Activated CD8-positive, alpha-beta memory T cell treated with anti-CD3 and anti-CD28 coated beads for 36 hours (primary cell): ENCODE results near the gene ONECUT1. TPM values are rescaled to one million over a fixed set of nuclear protein-coding genes. Genes with fewer than 3 reads are reported as not detected.

Source experiments
- CTCF ChIA-PET: fragments of 350-600 bp; sonication (Branson Sonifier 250); formaldehyde crosslinking; loops from one replicate; lab custom pipeline; 2021; ENCODE audit warnings: antibody characterized with exemption; lab: Charles Lee
- POLR2A ChIA-PET: fragments of 350-600 bp; sonication (Branson Sonifier 250); formaldehyde crosslinking; loops from one replicate; lab custom pipeline; 2021; ENCODE audit warnings: antibody characterized with exemption; lab: Charles Lee
- total RNA-seq, 2 experiments: library from RNA; stranded (reverse); gene quantifications; one replicate each; pipeline ENCODE4 v1.2.3, GENCODE V29; 2021

ONECUT1 gene
- total RNA-seq, 2 experiments from 2014 or later = not detected

GRCh38 chr15:52785672-52786406 lies 4.3 kb downstream of the ONECUT1 start:
- ChIA-PET POLR2A (no interaction called here), CTCF (no interaction called here)

DNA sequence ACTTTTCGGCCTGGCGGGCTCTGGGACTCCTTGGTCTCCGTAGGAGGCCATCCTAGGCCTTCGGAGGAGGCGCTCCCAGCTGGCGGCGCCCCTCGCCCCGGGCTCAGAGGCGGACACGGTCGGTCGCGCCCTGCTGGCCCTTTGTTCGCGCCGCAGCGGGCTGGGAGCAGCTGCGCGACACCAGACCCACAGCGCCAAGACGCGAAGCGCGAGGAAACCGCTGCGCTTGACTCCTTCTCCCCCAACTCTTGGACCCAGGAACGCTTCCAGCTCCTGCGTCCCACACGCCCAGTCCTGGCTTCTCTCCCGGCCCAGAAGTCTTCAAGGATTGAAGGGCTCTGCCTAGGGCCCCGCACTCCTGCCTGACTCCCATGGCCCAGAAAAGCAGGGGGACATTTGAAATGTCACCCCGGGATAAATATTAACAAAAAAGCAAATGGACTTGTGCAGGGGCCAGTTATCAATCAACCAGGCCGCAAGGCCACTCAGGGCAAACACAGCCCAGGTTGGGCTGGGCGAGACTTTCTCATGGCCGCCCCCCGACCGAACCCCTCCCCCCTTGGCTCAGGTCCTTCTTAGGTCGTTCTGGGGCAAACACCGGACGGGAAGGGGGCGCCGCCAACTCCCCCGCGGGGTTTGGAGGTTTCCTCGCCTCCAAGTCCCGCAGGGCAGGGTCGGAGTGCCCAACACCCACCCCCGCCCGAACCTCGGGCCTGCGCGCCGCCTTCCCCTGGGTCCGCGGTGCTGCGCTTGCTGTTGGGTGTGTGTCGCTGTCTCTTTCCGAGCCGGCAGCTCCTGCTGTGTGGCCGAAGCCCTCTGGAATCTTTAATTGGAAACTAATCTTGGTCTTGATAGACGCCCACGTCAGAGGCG lies 5.1 kb downstream of the ONECUT1 start:
- POLR2A ChIA-PET = no interaction called here
- CTCF ChIA-PET = interaction anchor here (0.6 to 1.1 kb wide), 2 partner anchors 14 to 15 kb away, joined by 3 to 4 read pairs; no protein-coding TSS in a partner anchor

- ChIA-PET CTCF (interaction anchor here (0.6 to 1.1 kb wide), 2 partner anchors 15 to 16 kb away, joined by 3 to 4 read pairs; no protein-coding TSS in a partner anchor), POLR2A (interaction anchor here (0.7 kb wide), 1 partner anchor 522 kb away, joined by 3 read pairs; no protein-coding TSS in a partner anchor)
Observed at GRCh38 chr15:52783929-52784798, 6.0 kb downstream of the ONECUT1 start.

- CTCF ChIA-PET = no interaction called here
- POLR2A ChIA-PET = no interaction called here
Observed at GRCh38 chr15:52783191-52783829, 6.8 kb downstream of the ONECUT1 start.

GRCh38 chr15:52782514-52782913 lies 7.6 kb downstream of the ONECUT1 start:
- ChIA-PET POLR2A (no interaction called here), CTCF (no interaction called here)

DNA sequence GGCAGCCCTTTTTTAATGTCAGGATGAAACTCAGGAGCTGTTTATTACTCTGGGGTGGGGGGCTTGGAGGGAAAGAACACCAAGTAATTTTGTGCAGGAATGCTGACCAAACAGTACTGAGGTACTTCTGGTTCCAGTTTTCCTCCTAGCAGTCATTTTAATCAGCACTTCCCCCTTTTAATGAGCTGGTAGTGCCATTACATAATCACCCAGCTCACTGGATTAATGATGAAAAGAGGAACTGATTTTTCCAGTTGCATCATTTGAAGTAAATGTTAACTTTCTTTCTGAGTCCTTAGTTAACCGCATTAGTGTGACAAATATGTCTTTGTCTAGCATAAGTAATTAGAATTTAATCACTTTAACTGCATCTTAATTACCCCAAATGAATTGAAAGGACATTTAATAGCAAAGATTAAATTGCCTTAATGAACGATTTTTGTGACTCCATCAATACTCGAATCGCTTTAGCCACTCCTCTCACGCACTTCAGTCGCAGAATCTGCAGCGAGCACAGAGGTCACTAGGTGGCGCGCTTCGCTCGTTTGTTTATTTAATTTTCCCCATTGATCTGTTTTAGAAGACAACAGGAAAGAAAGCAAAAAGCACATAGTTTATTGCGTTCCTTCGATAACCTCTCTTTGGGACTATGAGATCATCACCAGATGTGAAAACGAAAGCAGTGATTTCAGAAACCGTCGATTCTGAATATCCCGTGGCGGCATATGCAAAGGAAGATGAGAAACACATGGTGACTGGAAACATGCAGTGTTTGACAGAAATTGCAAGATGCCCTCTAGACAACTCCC lies 9.8 kb downstream of the ONECUT1 start:
- ChIA-PET CTCF (interaction anchor here (0.7 to 1.0 kb wide), 3 partner anchors 10 to 318 kb away, joined by 3 read pairs; partner anchors contain the start of gene ONECUT1), POLR2A (interaction anchor here (0.5 kb wide), 1 partner anchor 32 kb away, joined by 3 read pairs; no protein-coding TSS in a partner anchor)

GRCh38 chr15:52778457-52778856 lies 11.7 kb downstream of the ONECUT1 start:
- ChIA-PET POLR2A (no interaction called here), CTCF (no interaction called here)

DNA sequence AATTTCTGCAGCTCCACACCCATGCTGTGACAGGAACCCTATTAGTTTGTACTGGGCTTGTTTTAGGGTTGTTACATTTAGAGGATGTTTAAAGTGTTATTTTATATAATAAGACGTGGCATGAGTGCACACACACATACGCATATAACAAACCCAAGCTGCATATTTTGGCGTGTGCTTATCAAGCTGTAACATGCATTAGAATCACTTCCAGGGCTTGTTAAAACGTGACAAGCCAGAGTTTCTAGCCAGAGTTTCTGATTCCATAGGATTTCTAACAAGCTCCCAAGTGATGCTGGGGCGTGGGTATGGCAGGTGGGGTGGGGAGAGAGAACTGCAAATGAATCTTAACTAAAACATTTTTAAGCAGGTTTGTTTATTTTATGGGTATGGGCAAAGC lies 17.4 kb downstream of the ONECUT1 start:
- CTCF ChIA-PET = interaction anchor here (0.8 kb wide), 1 partner anchor 511 kb away, joined by 3 read pairs; no protein-coding TSS in a partner anchor

DNA sequence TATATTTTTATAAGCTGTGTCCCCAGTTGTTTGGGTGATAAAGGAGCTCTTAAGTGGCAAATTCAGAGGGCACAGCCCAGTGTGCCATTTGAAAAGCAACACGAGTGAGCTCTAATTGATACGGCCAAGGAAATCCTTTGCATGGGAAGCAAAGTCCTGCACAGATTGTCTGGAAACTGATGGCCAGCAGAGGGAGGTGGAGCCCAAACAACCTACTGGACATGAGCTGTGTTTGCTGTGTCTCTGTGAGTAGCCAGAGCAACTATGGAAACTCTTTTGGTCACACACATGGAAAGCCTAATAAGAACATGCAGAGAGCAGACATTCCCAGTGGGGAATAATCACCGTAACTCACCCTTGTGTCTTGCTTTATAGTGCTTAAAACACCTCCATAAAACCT lies 24.4 kb downstream of the ONECUT1 start:
- ChIA-PET POLR2A (no interaction called here), CTCF (no interaction called here)

More for the DNA sequence above, 17.4 kb downstream of the ONECUT1 start:
- POLR2A ChIA-PET = no interaction called here

- CTCF ChIA-PET = no interaction called here
- POLR2A ChIA-PET = no interaction called here
Observed at GRCh38 chr15:52764731-52765130, 25.4 kb downstream of the ONECUT1 start.

DNA sequence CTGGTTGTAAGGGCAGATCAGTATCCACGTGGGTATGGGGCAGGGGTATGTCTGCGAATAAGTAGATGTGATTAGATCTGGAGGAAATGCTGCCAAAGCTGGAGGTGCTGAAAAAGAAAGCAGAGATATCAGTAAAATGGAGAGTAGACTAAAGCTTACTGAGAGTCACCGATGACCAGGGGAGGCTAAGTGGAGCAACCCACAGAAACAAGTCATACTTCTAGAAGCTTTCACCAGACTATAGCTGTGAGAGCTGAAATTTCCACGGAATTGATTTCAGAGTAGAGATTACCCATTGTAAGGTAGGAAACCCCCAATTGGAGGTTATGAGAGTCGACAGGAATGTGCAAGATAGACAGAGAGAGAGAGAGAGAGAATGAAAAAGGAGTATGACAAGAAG lies 27.5 kb downstream of the ONECUT1 start:
- CTCF ChIA-PET = no interaction called here
- POLR2A ChIA-PET = no interaction called here

DNA sequence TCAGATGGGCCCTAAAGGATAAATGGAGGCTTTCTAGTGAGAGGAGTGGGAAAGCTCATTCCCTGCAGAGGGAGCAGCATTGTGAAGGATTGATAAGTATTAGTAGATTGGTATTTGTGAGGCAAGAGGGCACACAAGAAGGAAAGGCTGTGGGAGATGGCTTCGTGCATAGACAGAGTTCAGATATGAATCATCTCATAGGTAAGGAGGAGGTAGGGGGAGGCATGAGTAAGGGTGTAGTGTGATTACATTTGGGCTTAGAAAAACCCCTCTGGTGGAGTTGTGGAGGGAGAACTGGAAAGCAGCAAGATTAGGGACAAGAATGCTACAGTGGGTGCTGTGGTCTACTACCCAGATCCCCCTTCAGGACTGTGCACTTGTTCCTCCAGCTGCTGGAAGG lies 29.6 kb downstream of the ONECUT1 start:
- CTCF ChIA-PET = interaction anchor here (0.5 kb wide), 1 partner anchor 11 kb away, joined by 5 read pairs; no protein-coding TSS in a partner anchor
- POLR2A ChIA-PET = no interaction called here

DNA sequence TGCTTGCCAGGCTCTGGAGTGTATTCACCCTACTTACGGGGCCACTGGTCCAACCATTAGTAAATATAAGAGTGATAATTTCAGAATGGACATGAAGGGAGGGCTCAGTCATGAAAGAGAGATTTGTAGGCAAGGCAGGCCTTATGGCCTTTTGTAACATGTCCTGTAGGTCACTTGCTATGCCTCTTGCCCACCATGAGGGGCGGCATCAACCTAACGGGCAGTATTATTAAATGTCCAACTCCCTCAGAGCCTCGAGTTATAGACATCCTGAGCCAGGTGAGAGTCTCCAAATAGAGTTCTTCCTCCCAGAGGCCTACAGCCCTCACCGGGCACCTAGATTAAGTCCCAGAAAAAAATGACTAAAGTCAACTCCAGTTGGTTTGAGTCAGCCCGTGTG lies 30.2 kb downstream of the ONECUT1 start:
- ChIA-PET POLR2A (no interaction called here), CTCF (no interaction called here)

GRCh38 chr15:52757496-52757895 lies 32.6 kb downstream of the ONECUT1 start:
- ChIA-PET POLR2A (no interaction called here), CTCF (no interaction called here)

DNA sequence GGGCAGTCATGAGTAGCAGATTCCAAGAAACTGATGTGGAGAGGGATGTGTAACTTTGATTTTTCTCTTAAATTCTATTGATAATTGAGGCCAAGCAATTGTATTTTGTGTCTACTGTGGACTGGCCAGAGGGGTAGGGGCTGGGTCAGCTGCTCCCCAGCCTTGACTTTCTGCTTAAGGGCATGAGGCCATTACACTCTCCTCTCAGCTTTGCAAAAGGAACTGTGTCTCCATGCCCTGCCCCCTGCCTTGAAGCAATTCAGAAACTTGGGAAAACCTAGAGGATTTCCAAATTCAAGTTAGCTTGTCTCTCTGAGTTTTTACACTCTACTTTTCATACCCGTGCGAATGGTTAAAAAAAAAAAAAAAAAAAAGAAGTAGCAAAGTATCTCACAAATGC lies 38.6 kb downstream of the ONECUT1 start:
- CTCF ChIA-PET = no interaction called here
- POLR2A ChIA-PET = no interaction called here

- CTCF ChIA-PET = interaction anchor here (0.7 kb wide), 1 partner anchor 12 kb away, joined by 5 read pairs; no protein-coding TSS in a partner anchor
- POLR2A ChIA-PET = no interaction called here
Observed at GRCh38 chr15:52749258-52749657, 40.9 kb downstream of the ONECUT1 start.

DNA sequence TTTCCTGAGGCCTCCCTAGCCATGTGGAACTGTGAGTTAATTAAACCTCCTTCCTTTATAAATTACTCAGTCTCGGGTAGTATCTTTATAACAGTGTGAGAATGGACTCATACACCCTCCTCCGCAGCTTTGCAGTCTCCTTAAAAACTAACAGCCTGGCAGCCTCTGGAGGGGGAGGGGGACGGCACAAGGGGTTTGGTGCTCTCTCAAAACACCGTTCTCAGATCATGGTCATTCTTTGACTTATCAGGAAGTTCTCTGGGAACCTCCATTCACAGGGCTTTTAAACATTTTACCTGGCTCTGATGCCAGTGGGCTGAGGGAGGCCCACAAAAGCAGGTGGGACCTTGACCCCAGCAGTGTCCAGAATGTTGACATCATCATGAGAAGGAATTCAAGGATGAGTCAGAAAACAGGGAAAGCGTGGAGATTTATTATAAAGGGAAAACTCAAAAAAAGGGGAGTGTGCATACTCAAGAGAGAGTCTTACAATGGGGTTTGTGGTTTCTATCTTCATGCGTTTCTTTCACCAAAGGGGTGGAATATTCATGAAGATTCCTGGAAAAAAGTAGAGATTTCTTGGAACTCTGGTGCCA lies 43.9 kb downstream of the ONECUT1 start:
- POLR2A ChIA-PET = interaction anchor here (0.6 kb wide), 1 partner anchor 478 kb away, joined by 4 read pairs; no protein-coding TSS in a partner anchor

More for the DNA sequence above, 43.9 kb downstream of the ONECUT1 start:
- CTCF ChIA-PET = interaction anchor here (1.0 kb wide), 1 partner anchor 495 kb away, joined by 4 read pairs; no protein-coding TSS in a partner anchor
